ENCODE measurements around the gene ARRDC2.

- no peak for TF ChIP-seq CTCF (IDR thresholded peaks at IDR 0.05)
- no peak for TF ChIP-seq POLR2A (IDR thresholded peaks at IDR 0.05)
Measured at GRCh38 chr19:18049385-18049784, 41.4 kb downstream of the ARRDC2 start.
